CD14-positive monocyte (primary cell): ENCODE data around the gene SERPINB2. TPM values are rescaled to one million over a fixed set of nuclear protein-coding genes. Genes with fewer than 3 reads are reported as not detected.
A peak's percentile ranks its signal among the peaks of the same experiment; 100 is the strongest.

Experiments
- DNase-seq, 3 donors: peaks; one replicate each; pipeline ENCODE4 v3.0.0-alpha.2; 2011 to 2022
- H2AFZ ChIP-seq: 2 replicates; pipeline ENCODE4 v1.6.0; 2012; ENCODE audit warnings: mild to moderate bottlenecking, low read depth, low read length, inconsistent platforms; ENCODE audit not compliant: insufficient read depth, poor library complexity, severe bottlenecking
- H3K27ac ChIP-seq, 2 donors: 1 replicate in 1 of 2; 2 replicates in 1 of 2; pipeline ENCODE4 v1.5.1; 2012 to 2013; ENCODE audit warnings: low read length in 2 of 2, control low read depth in 1 of 2, inconsistent platforms in 1 of 2, low read depth in 1 of 2, mild to moderate bottlenecking in 1 of 2
- H3K27me3 ChIP-seq, 2 donors: one replicate each; pipeline versions ENCODE4 v1.6.0 to v1.6.1; 2011 to 2013; ENCODE audit warnings: low read length in 2 of 2; ENCODE audit not compliant: control insufficient read depth in 2 of 2, insufficient read depth in 2 of 2
- H3K36me3 ChIP-seq, 2 donors: replicated peaks in 1 of 2; 1 replicate in 1 of 2; 2 replicates in 1 of 2; pipeline versions ENCODE4 v1.5.1 to v1.6.1; 2012 to 2013; ENCODE audit warnings: low read length in 2 of 2, control low read depth in 1 of 2, inconsistent platforms in 1 of 2, mild to moderate bottlenecking in 1 of 2; ENCODE audit not compliant: insufficient read depth in 2 of 2, control insufficient read depth in 1 of 2
- H3K4me1 ChIP-seq, 2 donors: 1 replicate in 1 of 2; 2 replicates in 1 of 2; pipeline versions ENCODE4 v1.5.1 to v1.6.1; 2012 to 2013; ENCODE audit warnings: low read length in 2 of 2, control low read depth in 1 of 2, inconsistent platforms in 1 of 2, mild to moderate bottlenecking in 1 of 2, moderate library complexity in 1 of 2; ENCODE audit not compliant: insufficient read depth in 2 of 2, control insufficient read depth in 1 of 2
- H3K4me2 ChIP-seq: replicated peaks from 2 replicates; pipeline ENCODE3; 2012; ENCODE audit warnings: low read length, moderate library complexity, mild to moderate bottlenecking; ENCODE audit not compliant: poor library complexity, severe bottlenecking; ENCODE audit errors: extremely low read depth
- H3K4me3 ChIP-seq, 3 experiments: fragments of 200-600 bp in 1 of 3; sonication (generic) in 1 of 3; replicated peaks in 1 of 3; 1 replicate in 2 of 3; 2 replicates in 1 of 3; pipeline ENCODE4 v1.5.1; 2011 to 2013; ENCODE audit warnings: low read length in 3 of 3, mild to moderate bottlenecking in 3 of 3, control low read depth in 2 of 3, low read depth in 2 of 3, inconsistent platforms in 1 of 3, moderate library complexity in 1 of 3
- H3K79me2 ChIP-seq: 2 replicates; pipeline ENCODE4 v1.6.0; 2012; ENCODE audit warnings: mild to moderate bottlenecking, control low read depth, inconsistent platforms, low read length, moderate library complexity; ENCODE audit not compliant: insufficient read depth
- H3K9ac ChIP-seq: 2 replicates; pipeline ENCODE4 v1.6.0; 2017; ENCODE audit warnings: low read length, mild to moderate bottlenecking; ENCODE audit not compliant: insufficient read depth, poor library complexity, severe bottlenecking
- H3K9me3 ChIP-seq, 2 donors: replicated peaks in 1 of 2; 1 replicate in 1 of 2; 2 replicates in 1 of 2; pipeline versions ENCODE4 v1.5.1 to v1.6.1; 2012 to 2013; ENCODE audit warnings: low read length in 2 of 2, control low read depth in 1 of 2; ENCODE audit not compliant: control insufficient read depth in 1 of 2, insufficient read depth in 1 of 2
- H4K20me1 ChIP-seq: 2 replicates; pipeline ENCODE4 v1.6.0; 2012; ENCODE audit warnings: mild to moderate bottlenecking, low read length, control low read depth, moderate library complexity; ENCODE audit not compliant: insufficient read depth
- H3K27ac Mint-ChIP-seq, 7 donors: one replicate each; pipeline ENCODE4 v1.8.0; 2020; ENCODE audit warnings: mild to moderate bottlenecking in 7 of 7, mixed read lengths in 7 of 7, moderate library complexity in 6 of 7, inconsistent platforms in 2 of 7
- H3K27me3 Mint-ChIP-seq, 3 donors: one replicate each; pipeline ENCODE4 v1.8.0; 2021 to 2022; ENCODE audit warnings: low read depth in 3 of 3, mild to moderate bottlenecking in 3 of 3, mixed read lengths in 3 of 3, moderate library complexity in 3 of 3, inconsistent platforms in 1 of 3
- H3K36me3 Mint-ChIP-seq, 2 donors: one replicate each; pipeline ENCODE4 v1.8.0; 2020; ENCODE audit warnings: mixed read lengths in 2 of 2, inconsistent platforms in 1 of 2, mild to moderate bottlenecking in 1 of 2
- H3K4me1 Mint-ChIP-seq: one replicate; pipeline ENCODE4 v1.8.0; 2020; ENCODE audit warnings: mild to moderate bottlenecking, mixed read lengths
- H3K4me3 Mint-ChIP-seq, 2 donors: one replicate each; pipeline ENCODE4 v1.8.0; 2020; ENCODE audit warnings: mild to moderate bottlenecking in 2 of 2, mixed read lengths in 2 of 2, moderate library complexity in 1 of 2
- H3K9me3 Mint-ChIP-seq, 7 donors: one replicate each; pipeline ENCODE4 v1.8.0; 2020 to 2022; ENCODE audit warnings: mixed read lengths in 7 of 7, mild to moderate bottlenecking in 6 of 7, moderate library complexity in 6 of 7, inconsistent platforms in 2 of 7
- WGBS: methylation state at CpG from one replicate; pipeline ENCODE4 v1.1.5; 2013; ENCODE audit warnings: missing lambda C conversion rate; ENCODE audit not compliant: insufficient coverage; 5-methylcytosine and 5-hydroxymethylcytosine counted together
- intact Hi-C, 2 donors: fragments of 100-400 bp; cut with micrococcal nuclease; formaldehyde crosslinking; loops; one replicate each; pipeline versions ENCODE4 v1.15.0 to v1.15.1; 2023
- polyA plus RNA-seq, 3 donors: library from polyadenylated mRNA; depleted of rRNA in 1 of 3; unstranded in 2 of 3; stranded (reverse) in 1 of 3; fragments of 300-500 nt in 2 of 3; fragments of >200 nt in 1 of 3; fragmentation: Illumina TruSeq in 2 of 3; gene quantifications; 1 replicate in 2 of 3; 2 replicates in 1 of 3; pipeline ENCODE4 v1.2.3, GENCODE V29; 2012 to 2021
- TF ChIP-seq, protein P1 (sequence below): fragments of 200-600 bp; IDR thresholded peaks from one replicate; pipeline ENCODE4 v1.8.0; 2022; ENCODE audit warnings: antibody characterized with exemption, mild to moderate bottlenecking

SERPINB2 gene
- polyA plus RNA-seq, 3 donors = 14.3 to 60.9 (median 19.9) TPM

GRCh38 chr18:63890950-63891304 lies 3.4 kb downstream of the SERPINB2 start:
- H3K4me3 Mint-ChIP-seq = peak overlapping the region in 1 of 2 donors; percentile 11
- peak overlapping the region; percentile 80 to 98 (median 96) for H3K27ac Mint-ChIP-seq
- peak overlapping the region in 1 of 3 experiments; percentile 70 for H3K4me3 ChIP-seq
- peaks cover 81 to 95% of the 10 kb centered on the region in 2 donors for H3K4me1 ChIP-seq
- peak in 1 of 3 donors; percentile 33 for DNase-seq
- no peaks in the 10 kb centered on the region for H3K27me3 Mint-ChIP-seq
- peak overlapping the region; percentile 28 for H3K9ac ChIP-seq
- H3K4me2 ChIP-seq = peak overlapping the region; percentile 74
- intact Hi-C loops = loop anchor here in 1 of 2 donors (5.0 kb wide), 2 partner anchors 41 to 86 kb away; no protein-coding TSS in a partner anchor
- no peaks in the 10 kb centered on the region for H4K20me1 ChIP-seq
- 94% methylated on average over 2 of the region's 5 CpGs for WGBS
- peaks cover 76% of the 10 kb centered on the region for H3K79me2 ChIP-seq
- no peaks in the 10 kb centered on the region for H3K9me3 ChIP-seq
- H3K27me3 ChIP-seq = no peaks in the 10 kb centered on the region
- peak overlapping the region; percentile 85 to 91 for H3K27ac ChIP-seq
- peaks cover 6 to 16% of the 10 kb centered on the region in 2 donors for H3K36me3 Mint-ChIP-seq
- H2AFZ ChIP-seq = no peak overlapping the region
- H3K36me3 ChIP-seq = peaks cover 0 to 2% of the 10 kb centered on the region in 2 donors
- H3K9me3 Mint-ChIP-seq = no peaks in the 10 kb centered on the region
- TF ChIP-seq, protein P1, sequence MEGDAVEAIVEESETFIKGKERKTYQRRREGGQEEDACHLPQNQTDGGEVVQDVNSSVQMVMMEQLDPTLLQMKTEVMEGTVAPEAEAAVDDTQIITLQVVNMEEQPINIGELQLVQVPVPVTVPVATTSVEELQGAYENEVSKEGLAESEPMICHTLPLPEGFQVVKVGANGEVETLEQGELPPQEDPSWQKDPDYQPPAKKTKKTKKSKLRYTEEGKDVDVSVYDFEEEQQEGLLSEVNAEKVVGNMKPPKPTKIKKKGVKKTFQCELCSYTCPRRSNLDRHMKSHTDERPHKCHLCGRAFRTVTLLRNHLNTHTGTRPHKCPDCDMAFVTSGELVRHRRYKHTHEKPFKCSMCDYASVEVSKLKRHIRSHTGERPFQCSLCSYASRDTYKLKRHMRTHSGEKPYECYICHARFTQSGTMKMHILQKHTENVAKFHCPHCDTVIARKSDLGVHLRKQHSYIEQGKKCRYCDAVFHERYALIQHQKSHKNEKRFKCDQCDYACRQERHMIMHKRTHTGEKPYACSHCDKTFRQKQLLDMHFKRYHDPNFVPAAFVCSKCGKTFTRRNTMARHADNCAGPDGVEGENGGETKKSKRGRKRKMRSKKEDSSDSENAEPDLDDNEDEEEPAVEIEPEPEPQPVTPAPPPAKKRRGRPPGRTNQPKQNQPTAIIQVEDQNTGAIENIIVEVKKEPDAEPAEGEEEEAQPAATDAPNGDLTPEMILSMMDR = peak; percentile 51
- peaks cover 84% of the 10 kb centered on the region for H3K4me1 Mint-ChIP-seq

GRCh38 chr18:63892566-63892965 lies 5.1 kb downstream of the SERPINB2 start:
- Histone ChIP-seq H3K27me3 (no peaks in the 10 kb centered on the region), H3K9ac (no peak overlapping the region), H4K20me1 (no peaks in the 10 kb centered on the region), H3K36me3 (peaks cover 0 to 18% of the 10 kb centered on the region in 2 donors), H2AFZ (no peak overlapping the region), H3K4me3 (peak overlapping the region in 1 of 3 experiments; percentile 31), H3K9me3 (no peaks in the 10 kb centered on the region), H3K27ac (peak overlapping the region; percentile 85 to 91), H3K4me1 (peaks cover 86 to 99% of the 10 kb centered on the region in 2 donors), H3K79me2 (peaks cover 90% of the 10 kb centered on the region), H3K4me2 (peak overlapping the region; percentile 50)
- H3K9me3 Mint-ChIP-seq = no peaks in the 10 kb centered on the region
- peak; percentile 69 to 89 (median 82) for DNase-seq
- peak overlapping the region in 1 of 2 donors; percentile 51 for H3K4me3 Mint-ChIP-seq
- WGBS = 39% methylated on average over 3 of the region's 4 CpGs
- intact Hi-C loops = loop anchor here in 1 of 2 donors (5.0 kb wide), 2 partner anchors 40 to 85 kb away; no protein-coding TSS in a partner anchor
- H3K4me1 Mint-ChIP-seq = peaks cover 91% of the 10 kb centered on the region
- TF ChIP-seq, protein P1 = no peak
- H3K27ac Mint-ChIP-seq = peak overlapping the region; percentile 80 to 96 (median 96)
- no peaks in the 10 kb centered on the region for H3K27me3 Mint-ChIP-seq
- H3K36me3 Mint-ChIP-seq = peaks cover 14 to 30% of the 10 kb centered on the region in 2 donors
